Left lobe of liver (tissue), 2 donors: Measurements from ENCODE around the gene ZNF454. TPM values are rescaled to one million over a fixed set of nuclear protein-coding genes. Genes with fewer than 3 reads are reported as not detected.

ENCODE experiments used
- ATAC-seq: fragments of 200-7000 bp; cut with Tn5 transposase; one replicate; pipeline ENCODE4 v1.9.1; 2020; ENCODE audit warnings: mild to moderate bottlenecking, moderate library complexity
- DNase-seq: peaks from one replicate; pipeline ENCODE4 v3.0.0-alpha.2; 2020; ENCODE audit warnings: low spot score
- total RNA-seq: library from RNA; stranded (reverse); gene quantifications from one replicate; pipeline ENCODE4 v1.2.1, GENCODE V29; 2021
- donor health status: DM: no; HTN: no; CAD: no; lungs with moderate emphysema.
- donor health status: DM: no; HTN: yes; CAD: no.

Gene ZNF454
- total RNA-seq, 1 donor from 2014 or later: 0.18 TPM

- ATAC-seq (no peak), DNase-seq (no peak)
Measured at GRCh38 chr5:178992291-178992895, 51.4 kb downstream of the ZNF454 start.

DNA sequence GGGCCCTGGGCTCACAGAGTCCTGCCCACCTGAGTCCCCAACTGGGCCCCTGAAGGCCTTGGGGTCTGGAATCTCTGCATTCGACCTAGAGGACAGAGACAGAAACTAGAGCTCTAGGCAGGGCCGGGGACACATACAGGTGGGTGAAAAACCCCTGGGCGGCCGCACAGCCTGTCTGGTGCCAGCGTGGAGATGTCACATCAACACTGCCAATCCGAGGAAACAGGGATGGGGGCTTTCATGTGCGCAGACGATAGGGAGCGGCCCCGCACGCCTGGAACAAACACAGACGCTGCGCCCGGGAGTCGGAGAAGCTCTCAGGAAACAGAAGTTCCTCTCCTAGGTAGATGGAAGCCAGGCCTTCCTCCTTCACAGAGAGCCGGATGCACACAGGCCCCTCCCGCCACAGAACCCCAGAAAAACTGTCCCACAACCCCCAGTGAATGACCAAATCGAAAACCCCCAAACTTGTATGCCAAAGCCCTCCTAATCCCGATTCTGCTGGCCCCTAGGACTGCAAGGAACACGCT lies 52.3 kb downstream of the ZNF454 start:
- no peak for ATAC-seq

DNA sequence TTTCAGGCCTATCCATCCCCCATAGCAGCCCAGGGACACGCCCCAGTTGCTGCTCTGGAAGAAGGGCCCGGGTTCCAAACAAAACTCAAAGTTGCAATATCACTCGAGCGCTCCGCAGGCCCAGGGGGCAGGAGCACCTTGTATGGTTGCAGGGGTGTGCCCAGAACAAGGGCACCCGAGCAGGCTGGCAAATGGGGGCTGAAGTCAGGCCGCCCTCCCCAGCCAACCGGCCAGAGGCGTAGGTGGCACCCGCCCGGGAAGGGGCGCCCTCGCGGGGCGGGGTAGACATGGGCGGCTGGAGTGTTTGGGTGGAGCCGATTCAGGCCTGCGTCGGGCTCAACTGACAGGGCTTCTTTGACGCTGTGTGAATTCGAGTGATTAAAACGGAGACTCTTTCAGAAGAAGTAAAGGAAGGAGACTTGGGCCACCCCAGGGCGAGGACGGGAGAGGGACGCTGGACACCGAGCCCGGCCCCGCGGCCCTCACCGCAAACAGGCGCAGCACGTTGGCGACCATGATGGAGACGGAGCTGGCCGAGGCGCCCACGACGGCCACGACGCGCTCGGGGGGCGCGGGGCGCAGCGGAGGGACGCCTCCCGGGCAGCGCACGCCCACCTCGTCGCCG lies 53.1 kb downstream of the ZNF454 start:
- ATAC-seq: no peak
- no peak for DNase-seq

More for the DNA sequence above, 52.3 kb downstream of the ZNF454 start:
- DNase-seq: no peak

- DNase-seq: no peak
- no peak for ATAC-seq
Measured at GRCh38 chr5:178994580-178995340, 53.8 kb downstream of the ZNF454 start, which contains the start of gene GRM6. GRM6 (minus strand) TSS chr5:178995320; CDS start chr5:178994944, 376 bp downstream.

GRCh38 chr5:178995341-178995690 lies 54.3 kb downstream of the ZNF454 start:
- ATAC-seq: no peak

GRCh38 chr5:178996156-178996555 lies 55.2 kb downstream of the ZNF454 start:
- DNase-seq (no peak), ATAC-seq (no peak)

More at GRCh38 chr5:178995341-178995690, 54.3 kb downstream of the ZNF454 start:
- no peak for DNase-seq

GRCh38 chr5:178997191-178997590 lies 56.2 kb downstream of the ZNF454 start:
- DNase-seq (no peak), ATAC-seq (no peak)

DNA sequence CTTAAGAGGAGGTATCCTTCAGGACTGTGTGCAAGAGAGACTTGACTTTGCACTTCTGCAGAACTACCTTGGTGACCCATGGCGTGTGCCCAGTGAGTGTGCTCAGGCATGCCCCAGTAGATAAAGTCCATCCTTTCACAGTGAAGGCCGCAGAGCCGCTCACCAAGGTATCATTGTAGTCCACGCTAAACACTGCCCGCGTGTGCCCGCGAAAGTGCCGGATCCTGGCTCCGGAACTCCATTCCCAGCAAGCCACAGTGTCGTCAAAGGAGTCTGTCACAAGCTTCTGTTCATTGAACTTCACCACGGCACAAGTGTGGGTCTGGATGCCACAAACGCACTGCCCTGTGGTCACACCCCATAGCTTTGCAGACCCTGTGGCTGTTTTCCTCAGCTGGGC lies 57.4 kb downstream of the ZNF454 start:
- ATAC-seq: no peak
- DNase-seq: no peak

DNA sequence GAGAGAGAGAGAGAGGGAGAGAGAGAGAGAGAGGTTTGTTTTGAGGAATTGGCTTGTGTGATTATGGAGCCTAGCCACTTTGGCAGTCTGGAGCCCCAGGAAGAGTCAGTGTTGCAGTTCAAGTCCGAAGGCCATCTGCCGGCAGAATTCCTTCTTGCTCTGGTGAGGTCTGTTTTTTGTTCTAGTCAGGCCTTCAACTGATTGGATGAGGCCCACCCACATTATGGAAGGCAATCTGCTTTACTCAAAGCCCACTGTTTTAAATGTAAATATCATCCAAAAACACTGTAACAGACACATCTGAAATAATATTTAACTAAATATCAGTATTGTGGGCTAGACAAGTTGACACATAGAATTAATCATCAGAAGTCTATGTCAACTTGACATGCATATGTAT lies 65.6 kb downstream of the ZNF454 start:
- DNase-seq (no peak), ATAC-seq (no peak)

- DNase-seq: no peak
- ATAC-seq: no peak
Measured at GRCh38 chr5:179008667-179009066, 67.7 kb downstream of the ZNF454 start.

Other genes with a start within 250 kb of the ZNF454 start
- gene ZNF354A, start 210.5 kb upstream of the ZNF454 start, total RNA-seq: 2.6 TPM
- gene ZNF354B, start 81.2 kb upstream of the ZNF454 start, total RNA-seq: 4.6 TPM
- 0.63 TPM for gene ZFP2, start 45.3 kb upstream of the ZNF454 start, total RNA-seq
- not detected for gene GRM6, start 54.1 kb downstream of the ZNF454 start, total RNA-seq
- gene ZNF879, start 82.6 kb downstream of the ZNF454 start, total RNA-seq: 0.98 TPM
- gene ZNF354C, start 119.2 kb downstream of the ZNF454 start, total RNA-seq: 1.3 TPM